Right lobe of liver (tissue), 4 donors: Measurements from ENCODE around the gene WNK4.

Experiments
- POLR2A ChIP-seq: fragments of 450-650 bp; IDR thresholded peaks from one replicate; pipeline ENCODE4 v1.6.1; 2017; ENCODE audit warnings: antibody characterized with exemption, mild to moderate bottlenecking
- TF ChIP-seq, protein P1 (sequence below), 4 donors: fragments of 200-600 bp in 3 of 4; fragments of 450-650 bp in 1 of 4; IDR thresholded peaks; one replicate each; pipeline versions ENCODE4 v1.5.1 to v1.8.0; 2016 to 2022; ENCODE audit warnings: antibody characterized with exemption in 4 of 4, mild to moderate bottlenecking in 2 of 4
- donor health status: DM: no; HTN: no; CAD: no.
- donor health status: DM: no; HTN: no; CAD: no.
- donor health status: DM: no; HTN: yes; CAD: no.

- TF ChIP-seq, protein P1, sequence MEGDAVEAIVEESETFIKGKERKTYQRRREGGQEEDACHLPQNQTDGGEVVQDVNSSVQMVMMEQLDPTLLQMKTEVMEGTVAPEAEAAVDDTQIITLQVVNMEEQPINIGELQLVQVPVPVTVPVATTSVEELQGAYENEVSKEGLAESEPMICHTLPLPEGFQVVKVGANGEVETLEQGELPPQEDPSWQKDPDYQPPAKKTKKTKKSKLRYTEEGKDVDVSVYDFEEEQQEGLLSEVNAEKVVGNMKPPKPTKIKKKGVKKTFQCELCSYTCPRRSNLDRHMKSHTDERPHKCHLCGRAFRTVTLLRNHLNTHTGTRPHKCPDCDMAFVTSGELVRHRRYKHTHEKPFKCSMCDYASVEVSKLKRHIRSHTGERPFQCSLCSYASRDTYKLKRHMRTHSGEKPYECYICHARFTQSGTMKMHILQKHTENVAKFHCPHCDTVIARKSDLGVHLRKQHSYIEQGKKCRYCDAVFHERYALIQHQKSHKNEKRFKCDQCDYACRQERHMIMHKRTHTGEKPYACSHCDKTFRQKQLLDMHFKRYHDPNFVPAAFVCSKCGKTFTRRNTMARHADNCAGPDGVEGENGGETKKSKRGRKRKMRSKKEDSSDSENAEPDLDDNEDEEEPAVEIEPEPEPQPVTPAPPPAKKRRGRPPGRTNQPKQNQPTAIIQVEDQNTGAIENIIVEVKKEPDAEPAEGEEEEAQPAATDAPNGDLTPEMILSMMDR (IDR thresholded peaks at IDR 0.05) = no peak
- TF ChIP-seq POLR2A = no peak
Measured at GRCh38 chr17:42751628-42752027, 28.8 kb upstream of the WNK4 start.
